GM12878 (cell line): ENCODE results near the gene LTBP4. TPM values are rescaled to one million over a fixed set of nuclear protein-coding genes. Genes with fewer than 3 reads are reported as not detected.

Experiments
- EGR1 ChIP-seq, 2 experiments: IDR thresholded peaks; 1 replicate in 1 of 2; 2 replicates in 1 of 2; pipeline ENCODE4 v1.6.1; 2011 to 2012; ENCODE audit warnings: low read depth in 2 of 2, low read length in 2 of 2, borderline replicate concordance in 1 of 2, mild to moderate bottlenecking in 1 of 2, moderate library complexity in 1 of 2
- JUNB ChIP-seq: IDR thresholded peaks from 2 replicates; pipeline ENCODE4 v1.6.1; 2016; ENCODE audit warnings: antibody characterized with exemption, mild to moderate bottlenecking
- MTA2 ChIP-seq: fragments of 450-650 bp; IDR thresholded peaks from 2 replicates; pipeline ENCODE4 v1.6.1; 2016; ENCODE audit warnings: low read depth, mild to moderate bottlenecking, moderate library complexity
- RELA ChIP-seq: fragments of 450-650 bp; IDR thresholded peaks from 2 replicates; pipeline ENCODE4 v1.8.0; 2014; ENCODE audit warnings: borderline replicate concordance; ENCODE audit not compliant: partially characterized antibody
- SREBF1 ChIP-seq: IDR thresholded peaks from 2 replicates; pipeline ENCODE4 v1.6.1; 2012; ENCODE audit warnings: mild to moderate bottlenecking, low read length
- polyA plus RNA-seq, 11 experiments: library from polyadenylated mRNA; depleted of rRNA in 4 of 11; unstranded in 6 of 11; stranded (reverse) in 5 of 11; fragments of >200 nt; fragmentation: Nextera tagmentation in 4 of 11; fragmentation: Illumina TruSeq in 1 of 11; extraction: Ambion mirVana in 4 of 11; extraction: Trizol in 1 of 11; gene quantifications; 1 replicate in 1 of 11; 2 replicates in 10 of 11; pipeline versions ENCODE4 v1.2.1 to v1.2.3, GENCODE V29; 2011 to 2016; ENCODE audit warnings: inconsistent platforms in 2 of 11, missing spikeins in 2 of 11, low read depth in 1 of 11
- total RNA-seq, 4 experiments: library from RNA; depleted of rRNA in 3 of 4; stranded (reverse); fragments of >200 nt in 3 of 4; fragmentation: Illumina TruSeq in 1 of 4; extraction: Trizol in 1 of 4; gene quantifications; 2 replicates each; pipeline versions ENCODE4 v1.2.1 to v1.2.3, GENCODE V29; 2013 to 2021
- TF ChIP-seq, protein P1 (sequence below): fragments of 450-650 bp; conservative IDR thresholded peaks from 2 replicates; pipeline ENCODE4 v1.6.1; 2017; ENCODE audit warnings: mild to moderate bottlenecking, moderate library complexity
- TF ChIP-seq, protein P2 (sequence below): fragments of 450-650 bp; IDR thresholded peaks from 2 replicates; pipeline ENCODE4 v1.6.1; 2018; ENCODE audit warnings: mild to moderate bottlenecking, low read depth, moderate library complexity; ENCODE audit not compliant: partially characterized antibody
- TF ChIP-seq, protein P3 (sequence below): IDR thresholded peaks from 2 replicates; pipeline ENCODE4 v1.6.1; 2012; ENCODE audit warnings: improper control_type of control experiment, low read depth, low read length; ENCODE audit not compliant: insufficient replicate concordance

Gene LTBP4
- total and polyA plus RNA-seq, 10 of the 15 experiments (the other 5 are each of a cell fraction or from before 2014, with no cell fraction given): 0.09 to 34.6 (median 8.5) TPM; not detected in 1

GRCh38 chr19:40576585-40577451 is 24.4 kb upstream of the LTBP4 start, which contains the start of gene SHKBP1 (continued):
- TF ChIP-seq SREBF1: no peak
- TF ChIP-seq JUNB: no peak
- TF ChIP-seq, protein P1, sequence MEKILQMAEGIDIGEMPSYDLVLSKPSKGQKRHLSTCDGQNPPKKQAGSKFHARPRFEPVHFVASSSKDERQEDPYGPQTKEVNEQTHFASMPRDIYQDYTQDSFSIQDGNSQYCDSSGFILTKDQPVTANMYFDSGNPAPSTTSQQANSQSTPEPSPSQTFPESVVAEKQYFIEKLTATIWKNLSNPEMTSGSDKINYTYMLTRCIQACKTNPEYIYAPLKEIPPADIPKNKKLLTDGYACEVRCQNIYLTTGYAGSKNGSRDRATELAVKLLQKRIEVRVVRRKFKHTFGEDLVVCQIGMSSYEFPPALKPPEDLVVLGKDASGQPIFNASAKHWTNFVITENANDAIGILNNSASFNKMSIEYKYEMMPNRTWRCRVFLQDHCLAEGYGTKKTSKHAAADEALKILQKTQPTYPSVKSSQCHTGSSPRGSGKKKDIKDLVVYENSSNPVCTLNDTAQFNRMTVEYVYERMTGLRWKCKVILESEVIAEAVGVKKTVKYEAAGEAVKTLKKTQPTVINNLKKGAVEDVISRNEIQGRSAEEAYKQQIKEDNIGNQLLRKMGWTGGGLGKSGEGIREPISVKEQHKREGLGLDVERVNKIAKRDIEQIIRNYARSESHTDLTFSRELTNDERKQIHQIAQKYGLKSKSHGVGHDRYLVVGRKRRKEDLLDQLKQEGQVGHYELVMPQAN: peak; percentile 73
- no peak for TF ChIP-seq RELA
- TF ChIP-seq EGR1 (IDR thresholded peaks at IDR 0.05; ENCODE audit: borderline replicate concordance in 1 of 2, low read depth in 2 of 2, low read length in 2 of 2): no peak
- TF ChIP-seq, protein P2, sequence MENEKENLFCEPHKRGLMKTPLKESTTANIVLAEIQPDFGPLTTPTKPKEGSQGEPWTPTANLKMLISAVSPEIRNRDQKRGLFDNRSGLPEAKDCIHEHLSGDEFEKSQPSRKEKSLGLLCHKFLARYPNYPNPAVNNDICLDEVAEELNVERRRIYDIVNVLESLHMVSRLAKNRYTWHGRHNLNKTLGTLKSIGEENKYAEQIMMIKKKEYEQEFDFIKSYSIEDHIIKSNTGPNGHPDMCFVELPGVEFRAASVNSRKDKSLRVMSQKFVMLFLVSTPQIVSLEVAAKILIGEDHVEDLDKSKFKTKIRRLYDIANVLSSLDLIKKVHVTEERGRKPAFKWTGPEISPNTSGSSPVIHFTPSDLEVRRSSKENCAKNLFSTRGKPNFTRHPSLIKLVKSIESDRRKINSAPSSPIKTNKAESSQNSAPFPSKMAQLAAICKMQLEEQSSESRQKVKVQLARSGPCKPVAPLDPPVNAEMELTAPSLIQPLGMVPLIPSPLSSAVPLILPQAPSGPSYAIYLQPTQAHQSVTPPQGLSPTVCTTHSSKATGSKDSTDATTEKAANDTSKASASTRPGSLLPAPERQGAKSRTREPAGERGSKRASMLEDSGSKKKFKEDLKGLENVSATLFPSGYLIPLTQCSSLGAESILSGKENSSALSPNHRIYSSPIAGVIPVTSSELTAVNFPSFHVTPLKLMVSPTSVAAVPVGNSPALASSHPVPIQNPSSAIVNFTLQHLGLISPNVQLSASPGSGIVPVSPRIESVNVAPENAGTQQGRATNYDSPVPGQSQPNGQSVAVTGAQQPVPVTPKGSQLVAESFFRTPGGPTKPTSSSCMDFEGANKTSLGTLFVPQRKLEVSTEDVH: no peak
- TF ChIP-seq, protein P3, sequence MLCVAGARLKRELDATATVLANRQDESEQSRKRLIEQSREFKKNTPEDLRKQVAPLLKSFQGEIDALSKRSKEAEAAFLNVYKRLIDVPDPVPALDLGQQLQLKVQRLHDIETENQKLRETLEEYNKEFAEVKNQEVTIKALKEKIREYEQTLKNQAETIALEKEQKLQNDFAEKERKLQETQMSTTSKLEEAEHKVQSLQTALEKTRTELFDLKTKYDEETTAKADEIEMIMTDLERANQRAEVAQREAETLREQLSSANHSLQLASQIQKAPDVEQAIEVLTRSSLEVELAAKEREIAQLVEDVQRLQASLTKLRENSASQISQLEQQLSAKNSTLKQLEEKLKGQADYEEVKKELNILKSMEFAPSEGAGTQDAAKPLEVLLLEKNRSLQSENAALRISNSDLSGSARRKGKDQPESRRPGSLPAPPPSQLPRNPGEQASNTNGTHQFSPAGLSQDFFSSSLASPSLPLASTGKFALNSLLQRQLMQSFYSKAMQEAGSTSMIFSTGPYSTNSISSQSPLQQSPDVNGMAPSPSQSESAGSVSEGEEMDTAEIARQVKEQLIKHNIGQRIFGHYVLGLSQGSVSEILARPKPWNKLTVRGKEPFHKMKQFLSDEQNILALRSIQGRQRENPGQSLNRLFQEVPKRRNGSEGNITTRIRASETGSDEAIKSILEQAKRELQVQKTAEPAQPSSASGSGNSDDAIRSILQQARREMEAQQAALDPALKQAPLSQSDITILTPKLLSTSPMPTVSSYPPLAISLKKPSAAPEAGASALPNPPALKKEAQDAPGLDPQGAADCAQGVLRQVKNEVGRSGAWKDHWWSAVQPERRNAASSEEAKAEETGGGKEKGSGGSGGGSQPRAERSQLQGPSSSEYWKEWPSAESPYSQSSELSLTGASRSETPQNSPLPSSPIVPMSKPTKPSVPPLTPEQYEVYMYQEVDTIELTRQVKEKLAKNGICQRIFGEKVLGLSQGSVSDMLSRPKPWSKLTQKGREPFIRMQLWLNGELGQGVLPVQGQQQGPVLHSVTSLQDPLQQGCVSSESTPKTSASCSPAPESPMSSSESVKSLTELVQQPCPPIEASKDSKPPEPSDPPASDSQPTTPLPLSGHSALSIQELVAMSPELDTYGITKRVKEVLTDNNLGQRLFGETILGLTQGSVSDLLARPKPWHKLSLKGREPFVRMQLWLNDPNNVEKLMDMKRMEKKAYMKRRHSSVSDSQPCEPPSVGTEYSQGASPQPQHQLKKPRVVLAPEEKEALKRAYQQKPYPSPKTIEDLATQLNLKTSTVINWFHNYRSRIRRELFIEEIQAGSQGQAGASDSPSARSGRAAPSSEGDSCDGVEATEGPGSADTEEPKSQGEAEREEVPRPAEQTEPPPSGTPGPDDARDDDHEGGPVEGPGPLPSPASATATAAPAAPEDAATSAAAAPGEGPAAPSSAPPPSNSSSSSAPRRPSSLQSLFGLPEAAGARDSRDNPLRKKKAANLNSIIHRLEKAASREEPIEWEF: no peak
- TF ChIP-seq MTA2: no peak
